AG09309 (cell line): Measurements from ENCODE around the gene CEACAM21.
A peak's percentile ranks its signal among the peaks of the same experiment; 100 is the strongest.
"Not testable (repeated sequence)": the region's sequence is repeated elsewhere in the genome, so short reads cannot be mapped to it uniquely, and the experiment has no call there.

Experiments
- DNase-seq: peaks from one replicate; pipeline ENCODE4 v3.0.0-alpha.2; 2010; ENCODE audit warnings: low read depth
- H3K4me3 ChIP-seq: 2 replicates; pipeline ENCODE4 v1.5.1; 2011; ENCODE audit warnings: mild to moderate bottlenecking, low read depth, low read length, moderate library complexity; ENCODE audit not compliant: control insufficient read depth
- TF ChIP-seq, protein P1 (sequence below): IDR thresholded peaks from 2 replicates; pipeline ENCODE4 v1.5.1; 2011; ENCODE audit warnings: mild to moderate bottlenecking, low read depth, low read length, inconsistent platforms; ENCODE audit not compliant: insufficient read depth, control insufficient read depth; ENCODE audit errors: missing control alignments

The CEACAM21 gene

DNA sequence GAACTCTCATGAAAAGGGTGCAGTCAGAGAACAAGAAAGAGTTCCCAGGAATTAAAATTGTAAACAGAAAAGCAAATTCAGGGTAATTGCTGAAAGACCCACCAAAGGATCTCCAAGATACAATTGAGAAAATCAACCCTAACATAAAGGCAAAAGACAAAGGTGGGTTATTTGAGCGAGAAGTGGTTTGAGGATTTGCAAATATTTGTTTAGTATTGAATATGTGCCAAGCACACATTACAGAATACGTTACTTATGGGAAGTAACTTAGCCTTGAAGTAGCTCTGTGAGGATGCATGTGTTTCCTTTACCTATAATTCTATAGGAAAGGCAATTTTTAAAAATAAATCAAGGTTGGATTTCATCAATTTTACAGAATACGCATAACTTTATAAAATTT is 10.0 kb upstream of the CEACAM21 start:
- TF ChIP-seq, protein P1, sequence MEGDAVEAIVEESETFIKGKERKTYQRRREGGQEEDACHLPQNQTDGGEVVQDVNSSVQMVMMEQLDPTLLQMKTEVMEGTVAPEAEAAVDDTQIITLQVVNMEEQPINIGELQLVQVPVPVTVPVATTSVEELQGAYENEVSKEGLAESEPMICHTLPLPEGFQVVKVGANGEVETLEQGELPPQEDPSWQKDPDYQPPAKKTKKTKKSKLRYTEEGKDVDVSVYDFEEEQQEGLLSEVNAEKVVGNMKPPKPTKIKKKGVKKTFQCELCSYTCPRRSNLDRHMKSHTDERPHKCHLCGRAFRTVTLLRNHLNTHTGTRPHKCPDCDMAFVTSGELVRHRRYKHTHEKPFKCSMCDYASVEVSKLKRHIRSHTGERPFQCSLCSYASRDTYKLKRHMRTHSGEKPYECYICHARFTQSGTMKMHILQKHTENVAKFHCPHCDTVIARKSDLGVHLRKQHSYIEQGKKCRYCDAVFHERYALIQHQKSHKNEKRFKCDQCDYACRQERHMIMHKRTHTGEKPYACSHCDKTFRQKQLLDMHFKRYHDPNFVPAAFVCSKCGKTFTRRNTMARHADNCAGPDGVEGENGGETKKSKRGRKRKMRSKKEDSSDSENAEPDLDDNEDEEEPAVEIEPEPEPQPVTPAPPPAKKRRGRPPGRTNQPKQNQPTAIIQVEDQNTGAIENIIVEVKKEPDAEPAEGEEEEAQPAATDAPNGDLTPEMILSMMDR, result no peak
- no peak overlapping the region for H3K4me3 ChIP-seq
- DNase-seq, result no peak

DNA sequence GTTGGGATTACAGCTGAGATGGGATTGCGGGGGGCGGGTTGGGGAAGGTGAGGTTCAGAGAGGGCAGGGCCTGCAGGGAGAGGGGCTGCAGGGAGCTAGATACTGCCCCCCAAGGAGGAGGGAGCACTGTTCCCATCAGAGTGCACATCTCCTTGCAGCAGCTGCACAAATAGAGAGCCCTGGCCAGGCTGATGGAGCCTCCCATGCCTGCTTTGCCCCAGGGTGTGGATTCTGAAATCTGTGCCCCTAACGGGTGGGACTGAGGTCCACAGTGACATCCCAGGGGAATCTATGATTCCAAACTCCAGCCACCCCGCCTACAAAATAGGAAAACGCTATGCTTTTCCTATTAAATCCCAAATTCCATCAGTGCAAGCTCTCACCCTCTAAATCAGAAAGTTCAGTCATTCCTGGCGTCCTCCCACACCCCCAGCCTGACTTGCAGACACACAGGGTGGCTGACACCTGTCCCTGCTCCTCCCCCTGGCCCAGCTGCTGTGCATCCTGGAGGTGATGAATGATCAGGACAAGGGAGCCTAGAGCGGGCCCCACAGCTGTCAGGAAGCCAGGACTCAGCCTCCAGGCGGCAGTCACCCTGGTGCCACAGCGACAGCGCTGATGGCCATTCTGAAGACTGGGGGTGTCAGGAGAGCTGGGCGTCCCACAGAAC is 6.3 kb upstream of the CEACAM21 start:
- TF ChIP-seq, protein P1, result no peak
- DNase-seq, result no peak
- H3K4me3 ChIP-seq, result no peak overlapping the region

DNA sequence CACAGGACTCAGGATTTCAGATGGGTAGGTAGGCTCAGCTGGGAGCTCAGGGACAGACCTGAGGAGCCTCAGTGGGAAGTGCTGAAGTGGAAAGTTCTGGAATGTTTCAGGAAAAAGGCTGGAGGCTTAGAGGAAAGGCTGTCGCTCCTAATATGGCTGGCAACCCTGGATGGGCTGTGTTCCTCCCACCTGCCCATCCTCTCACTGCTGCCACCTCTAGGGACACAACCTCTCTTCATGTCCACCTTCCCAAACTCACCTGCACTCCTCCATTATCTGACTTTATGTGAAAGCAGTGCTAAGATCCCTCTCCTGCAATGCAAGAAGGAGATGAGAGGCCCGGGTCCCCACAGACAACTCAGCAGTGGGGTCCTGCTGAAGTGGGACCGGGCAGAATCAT is 5.8 kb upstream of the CEACAM21 start:
- H3K4me3 ChIP-seq, result no peak overlapping the region
- TF ChIP-seq, protein P1, result no peak
- DNase-seq, result no peak

DNA sequence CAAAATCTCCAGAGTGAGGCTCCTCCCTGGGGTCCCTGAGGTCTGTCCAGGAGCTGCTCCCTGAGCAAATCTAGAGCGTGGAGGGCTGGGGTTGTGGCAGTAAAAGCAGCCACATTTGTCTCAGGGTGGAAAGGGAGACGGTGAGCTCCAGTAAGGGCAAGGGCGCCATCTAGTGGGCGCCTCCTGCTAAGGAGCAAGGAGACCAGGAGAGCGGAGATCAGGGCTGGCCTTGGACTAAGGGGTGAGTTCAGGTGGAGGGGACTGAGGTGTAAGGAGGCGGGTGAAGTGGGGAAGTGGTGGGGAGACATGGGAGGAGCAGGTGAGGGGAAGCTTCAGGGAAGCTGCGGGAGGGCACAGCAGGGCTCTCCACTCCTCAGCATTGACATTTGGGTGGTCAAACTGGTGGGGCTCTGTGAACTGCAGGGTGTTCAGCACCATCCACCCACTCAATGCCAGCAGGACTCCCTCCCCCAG is 5.3 kb upstream of the CEACAM21 start:
- TF ChIP-seq, protein P1, result peak; percentile 98
- DNase-seq, result peak; percentile 13
- H3K4me3 ChIP-seq, result no peak overlapping the region

DNA sequence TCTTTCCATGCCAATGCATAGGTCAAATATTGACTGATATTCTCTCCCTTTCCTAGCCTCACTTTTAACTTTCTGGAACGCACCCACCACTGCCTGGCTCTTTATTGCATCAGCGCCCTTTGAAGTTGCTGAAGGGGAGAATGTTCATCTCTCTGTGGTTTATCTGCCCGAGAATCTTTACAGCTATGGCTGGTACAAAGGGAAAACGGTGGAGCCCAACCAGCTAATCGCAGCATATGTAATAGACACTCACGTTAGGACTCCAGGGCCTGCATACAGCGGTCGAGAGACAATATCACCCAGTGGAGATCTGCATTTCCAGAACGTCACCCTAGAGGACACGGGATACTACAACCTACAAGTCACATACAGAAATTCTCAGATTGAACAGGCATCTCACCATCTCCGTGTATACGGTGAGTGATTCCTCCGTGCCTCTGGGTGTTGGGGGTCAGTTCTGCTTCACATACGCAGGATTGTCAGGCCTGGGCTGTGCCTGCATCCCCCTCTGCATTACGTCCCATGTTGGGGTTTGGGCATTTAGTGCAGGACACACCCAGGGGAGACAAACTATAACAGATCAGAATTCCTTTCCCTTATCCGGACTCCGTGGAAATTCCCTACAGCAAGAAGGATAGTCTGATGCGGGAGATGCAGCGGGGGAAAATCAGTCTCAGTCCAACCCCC is 1.3 kb downstream of the CEACAM21 start:
- H3K4me3 ChIP-seq, result no peak overlapping the region
- no peak for DNase-seq
- TF ChIP-seq, protein P1, result no peak

DNA sequence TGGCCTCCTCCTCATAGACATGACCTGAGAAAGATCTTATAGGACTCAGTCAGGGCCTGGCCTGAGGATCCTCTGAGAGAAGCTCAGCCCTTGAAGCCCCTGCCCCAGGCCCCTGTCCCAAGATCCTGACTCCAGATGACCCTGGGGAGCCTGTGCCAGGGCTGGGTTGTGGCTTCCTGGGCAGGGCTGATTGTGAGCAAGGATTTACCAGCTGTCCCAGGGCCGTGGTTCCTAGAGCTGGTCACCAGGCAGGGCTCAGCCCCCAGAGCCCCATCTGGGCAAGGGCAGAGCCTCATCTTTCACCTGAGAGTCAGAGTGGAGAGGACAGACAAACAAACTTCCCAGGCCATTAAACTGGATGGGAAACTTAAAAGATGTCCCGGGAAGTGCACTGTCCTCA is 1.9 kb downstream of the CEACAM21 start:
- DNase-seq, result no peak
- no peak overlapping the region for H3K4me3 ChIP-seq
- TF ChIP-seq, protein P1, result no peak

DNA sequence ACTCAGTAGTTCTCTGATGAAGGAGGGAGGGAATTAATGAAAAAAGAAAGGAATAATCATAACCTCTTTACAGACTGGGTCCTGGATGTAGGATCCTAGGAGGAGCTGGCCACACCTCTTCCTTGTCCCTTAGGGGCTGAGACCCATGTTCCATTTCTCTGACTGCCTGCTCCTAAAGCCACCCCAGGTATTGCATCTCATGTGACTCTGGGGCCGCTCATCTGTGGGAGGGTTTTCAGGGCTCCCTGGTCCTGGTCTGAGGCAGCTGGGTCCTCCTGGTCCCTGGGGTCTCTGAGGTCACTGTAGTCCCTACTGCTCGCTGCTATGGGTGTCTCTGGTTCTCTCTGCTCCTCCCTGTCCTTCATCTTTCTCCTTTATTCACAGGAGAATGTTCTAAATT is 2.9 kb downstream of the CEACAM21 start:
- H3K4me3 ChIP-seq, result no peak overlapping the region
- no peak for DNase-seq
- TF ChIP-seq, protein P1, result no peak

DNA sequence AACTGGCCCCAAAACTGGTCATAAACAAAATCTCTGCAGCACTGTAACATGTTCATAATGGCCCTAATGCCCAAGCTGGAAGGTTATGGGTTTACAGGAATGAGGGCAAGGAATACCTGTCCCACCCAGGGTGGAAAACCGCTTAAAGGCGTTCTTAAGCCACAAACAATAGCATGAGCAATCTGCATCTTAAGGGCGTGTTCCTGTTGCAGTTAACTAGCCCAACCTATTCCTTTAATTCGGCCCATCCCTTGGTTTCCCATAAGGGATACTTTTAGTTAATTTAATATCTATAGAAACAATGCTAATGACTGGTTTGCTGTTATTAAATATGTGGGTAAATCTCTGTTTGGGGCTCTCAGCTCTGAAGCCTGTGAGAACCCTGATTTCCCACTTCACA is 5.1 kb downstream of the CEACAM21 start:
- DNase-seq, H3K4me3 ChIP-seq: not testable (repeated sequence)

DNA sequence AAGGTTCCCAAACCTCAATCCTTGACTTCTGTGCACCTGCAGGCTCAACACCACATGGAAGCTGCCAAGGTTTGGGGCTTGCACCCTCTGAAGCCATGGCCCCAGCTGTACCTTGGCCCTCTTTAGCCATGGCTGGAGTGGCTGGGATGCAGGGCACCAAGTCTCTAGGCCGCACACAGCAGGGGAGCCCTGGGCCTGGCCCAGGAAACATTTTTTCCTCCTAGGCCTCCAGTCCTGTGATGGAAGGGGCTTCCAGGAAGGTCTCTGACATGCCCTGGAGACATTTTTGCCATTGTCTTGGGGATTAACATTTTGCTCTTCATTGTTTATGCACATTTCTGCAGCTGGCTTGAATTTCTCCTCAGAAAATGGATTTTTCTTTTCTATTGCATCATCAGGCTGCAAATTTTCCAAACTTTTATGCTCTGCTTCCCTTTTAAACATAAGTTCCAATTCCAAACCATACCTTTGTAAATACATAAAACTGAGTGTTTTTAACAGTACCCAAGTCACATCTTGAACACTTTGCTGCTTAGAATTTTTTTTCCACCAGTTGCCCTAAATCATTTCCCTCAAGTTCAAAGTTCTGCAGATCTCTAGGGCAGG is 6.7 kb downstream of the CEACAM21 start:
- not testable (repeated sequence) for H3K4me3 ChIP-seq, DNase-seq
